ENCODE data around the gene SELENBP1.

The SELENBP1 gene

DNA sequence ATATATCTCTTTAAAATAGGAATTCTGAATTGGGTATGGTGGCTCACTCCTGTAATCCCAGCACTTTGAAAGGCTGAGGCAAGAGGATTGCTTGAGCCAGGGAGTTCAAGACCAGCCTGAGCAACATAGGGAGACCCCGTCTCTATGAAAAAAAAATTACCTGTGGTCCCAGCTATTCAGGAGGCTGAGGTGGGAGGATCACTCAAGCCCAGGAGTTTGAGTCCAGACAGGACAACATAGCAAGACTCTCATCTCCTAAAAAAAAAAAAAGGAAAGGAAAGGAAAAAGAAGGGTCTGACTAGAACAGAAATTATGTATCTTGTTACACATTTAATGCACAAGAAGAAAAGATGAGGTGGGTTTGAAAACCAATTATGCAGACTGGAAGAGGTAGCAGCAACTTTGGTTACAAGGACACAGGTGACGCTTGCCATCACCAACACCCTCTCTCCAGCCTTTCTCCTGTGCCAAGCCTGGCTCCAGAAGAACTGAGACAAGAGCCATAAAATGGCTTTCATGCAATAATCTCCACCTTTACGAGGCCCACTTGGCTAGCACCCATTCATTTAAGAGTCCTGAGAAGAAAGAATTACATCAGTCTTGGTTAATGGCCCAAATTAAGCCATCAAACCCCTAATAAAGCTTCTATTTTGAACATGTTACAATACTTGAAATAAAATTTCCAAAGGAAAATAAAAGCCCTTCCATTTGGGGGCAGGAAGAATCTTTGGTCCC, 4.8 kb upstream of the SELENBP1 start:
- TF ChIP-seq, protein P1, sequence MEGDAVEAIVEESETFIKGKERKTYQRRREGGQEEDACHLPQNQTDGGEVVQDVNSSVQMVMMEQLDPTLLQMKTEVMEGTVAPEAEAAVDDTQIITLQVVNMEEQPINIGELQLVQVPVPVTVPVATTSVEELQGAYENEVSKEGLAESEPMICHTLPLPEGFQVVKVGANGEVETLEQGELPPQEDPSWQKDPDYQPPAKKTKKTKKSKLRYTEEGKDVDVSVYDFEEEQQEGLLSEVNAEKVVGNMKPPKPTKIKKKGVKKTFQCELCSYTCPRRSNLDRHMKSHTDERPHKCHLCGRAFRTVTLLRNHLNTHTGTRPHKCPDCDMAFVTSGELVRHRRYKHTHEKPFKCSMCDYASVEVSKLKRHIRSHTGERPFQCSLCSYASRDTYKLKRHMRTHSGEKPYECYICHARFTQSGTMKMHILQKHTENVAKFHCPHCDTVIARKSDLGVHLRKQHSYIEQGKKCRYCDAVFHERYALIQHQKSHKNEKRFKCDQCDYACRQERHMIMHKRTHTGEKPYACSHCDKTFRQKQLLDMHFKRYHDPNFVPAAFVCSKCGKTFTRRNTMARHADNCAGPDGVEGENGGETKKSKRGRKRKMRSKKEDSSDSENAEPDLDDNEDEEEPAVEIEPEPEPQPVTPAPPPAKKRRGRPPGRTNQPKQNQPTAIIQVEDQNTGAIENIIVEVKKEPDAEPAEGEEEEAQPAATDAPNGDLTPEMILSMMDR (IDR thresholded peaks at IDR 0.05; ENCODE audit: insufficient read depth, low read depth, low read length, missing control alignments) = no peak
- no peak for DNase-seq (ENCODE audit: low read depth)
- no peak overlapping the region for H3K4me3 ChIP-seq (ENCODE audit: low read depth, low read length)

DNA sequence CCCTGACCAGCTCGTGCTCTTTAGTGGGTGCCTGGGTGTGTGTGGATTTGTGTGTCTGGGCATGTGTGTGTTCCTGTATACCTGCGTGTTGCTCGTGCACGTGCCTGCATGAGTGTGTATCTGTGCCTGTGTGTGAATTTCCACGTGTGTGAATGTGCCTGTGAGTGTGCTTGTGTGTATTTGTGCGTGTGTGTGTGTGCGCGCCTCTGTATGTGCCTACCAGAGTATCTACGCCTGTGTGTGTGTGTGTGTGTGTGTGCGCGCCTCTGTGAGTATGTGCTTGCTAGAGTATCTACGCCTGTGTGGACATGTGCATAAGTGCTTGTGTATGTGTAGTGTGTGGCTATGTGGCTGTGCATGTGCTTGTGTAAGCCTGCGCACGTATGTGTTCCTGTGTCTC, 691 bp upstream of the SELENBP1 start:
- TF ChIP-seq, protein P1 (IDR thresholded peaks at IDR 0.05; ENCODE audit: insufficient read depth, low read depth, low read length, missing control alignments) = no peak
- DNase-seq (ENCODE audit: low read depth) = no peak
- H3K4me3 ChIP-seq (ENCODE audit: low read depth, low read length) = no peak overlapping the region

- H3K4me3 ChIP-seq (ENCODE audit: low read depth, low read length) = no peak overlapping the region
- TF ChIP-seq, protein P1 (IDR thresholded peaks at IDR 0.05; ENCODE audit: insufficient read depth, low read depth, low read length, missing control alignments) = no peak
- no peak for DNase-seq (ENCODE audit: low read depth)
Observed at GRCh38 chr1:151371370-151372057, 991 bp downstream of the SELENBP1 start.

DNA sequence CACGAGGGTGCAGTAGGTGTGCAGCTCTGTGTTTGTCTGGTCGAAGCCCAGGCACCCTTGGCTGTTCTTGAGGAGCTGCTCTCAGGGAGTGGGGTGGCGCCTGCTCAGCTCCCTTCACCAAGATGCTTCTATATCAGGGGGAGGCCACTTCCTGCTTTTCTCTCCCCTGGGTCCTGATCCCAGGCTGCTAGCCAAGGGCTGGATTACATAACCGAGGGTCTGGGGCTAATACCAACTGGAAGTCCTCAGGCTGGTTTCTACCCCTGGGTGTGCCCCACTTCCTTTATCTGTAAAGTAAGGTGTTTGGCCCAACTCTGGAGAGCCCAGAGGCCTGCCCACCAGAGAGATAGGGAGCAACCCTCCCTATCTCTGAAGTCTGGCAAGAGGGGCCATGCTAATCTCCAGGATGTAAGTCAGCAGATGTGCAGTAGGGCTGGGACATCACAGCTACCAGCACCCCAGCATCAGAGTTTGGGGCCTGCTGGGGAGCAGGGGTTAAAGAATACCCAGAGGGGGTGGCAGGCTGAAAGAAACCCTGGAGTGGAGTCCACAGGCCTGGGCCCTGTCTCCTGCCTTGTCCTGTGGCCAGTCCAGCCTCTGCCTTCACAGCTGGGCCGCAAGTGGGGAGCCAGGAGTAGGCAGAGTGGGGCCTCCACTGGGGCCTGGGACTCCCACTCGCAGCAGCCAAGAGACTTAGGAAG, 2.1 kb downstream of the SELENBP1 start:
- TF ChIP-seq, protein P1 (IDR thresholded peaks at IDR 0.05; ENCODE audit: insufficient read depth, low read depth, low read length, missing control alignments) = no peak
- no peak overlapping the region for H3K4me3 ChIP-seq (ENCODE audit: low read depth, low read length)
- no peak for DNase-seq (ENCODE audit: low read depth)

DNA sequence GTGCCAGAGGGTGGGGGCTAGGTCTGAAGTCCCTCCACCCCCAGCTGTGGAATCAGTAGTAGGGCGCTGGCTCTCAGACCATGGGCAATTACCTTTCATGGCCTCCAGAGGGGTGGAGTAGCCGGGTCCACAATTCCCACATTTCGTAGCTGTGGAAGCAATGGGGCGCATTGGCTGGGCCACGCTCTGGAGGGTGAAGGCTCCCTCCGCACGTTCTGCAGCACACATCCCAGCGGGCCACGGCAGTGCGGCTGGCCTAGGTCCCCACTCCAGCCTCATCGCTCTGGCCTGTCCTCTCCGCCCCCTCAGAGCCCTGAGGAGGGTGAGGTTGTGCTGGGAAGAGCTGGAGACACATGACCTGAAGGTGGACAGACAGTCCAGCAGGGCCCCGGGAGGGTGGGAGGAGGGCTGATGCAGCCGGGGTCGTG, 2.9 kb downstream of the SELENBP1 start:
- TF ChIP-seq, protein P1 (IDR thresholded peaks at IDR 0.05; ENCODE audit: insufficient read depth, low read depth, low read length, missing control alignments) = no peak
- DNase-seq (ENCODE audit: low read depth) = no peak
- H3K4me3 ChIP-seq (ENCODE audit: low read depth, low read length) = no peak overlapping the region

DNA sequence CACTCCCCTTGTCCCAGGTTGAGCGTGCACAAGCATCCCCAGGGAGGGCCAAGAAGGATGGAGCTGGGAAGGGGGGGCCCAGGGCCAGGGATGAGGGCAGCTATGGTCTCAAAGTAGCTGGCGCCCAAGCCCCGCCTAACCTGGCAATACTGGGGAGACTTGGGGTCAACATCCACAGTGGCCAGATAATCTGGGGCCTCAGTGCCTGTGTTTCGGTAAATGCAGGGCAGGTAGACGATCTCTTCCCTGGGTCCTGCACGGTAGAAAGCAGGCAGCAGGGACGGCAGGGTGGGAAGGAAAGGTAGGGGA, 3.2 kb downstream of the SELENBP1 start:
- TF ChIP-seq, protein P1 (IDR thresholded peaks at IDR 0.05; ENCODE audit: insufficient read depth, low read depth, low read length, missing control alignments) = no peak
- no peak overlapping the region for H3K4me3 ChIP-seq (ENCODE audit: low read depth, low read length)
- no peak for DNase-seq (ENCODE audit: low read depth)
